Activated CD8-positive, alpha-beta memory T cell treated with anti-CD3 and anti-CD28 coated beads for 36 hours (primary cell): ENCODE results near the gene ACTN3. TPM values are rescaled to one million over a fixed set of nuclear protein-coding genes. Genes with fewer than 3 reads are reported as not detected.

ENCODE experiments used
- CTCF ChIA-PET: fragments of 350-600 bp; sonication (Branson Sonifier 250); formaldehyde crosslinking; loops from one replicate; lab custom pipeline; 2021; ENCODE audit warnings: antibody characterized with exemption; lab: Charles Lee
- POLR2A ChIA-PET: fragments of 350-600 bp; sonication (Branson Sonifier 250); formaldehyde crosslinking; loops from one replicate; lab custom pipeline; 2021; ENCODE audit warnings: antibody characterized with exemption; lab: Charles Lee
- total RNA-seq, 2 experiments: library from RNA; stranded (reverse); gene quantifications; one replicate each; pipeline ENCODE4 v1.2.3, GENCODE V29; 2021

The ACTN3 gene
- total RNA-seq, 2 experiments from 2014 or later = 0.08 to 0.23 TPM

DNA sequence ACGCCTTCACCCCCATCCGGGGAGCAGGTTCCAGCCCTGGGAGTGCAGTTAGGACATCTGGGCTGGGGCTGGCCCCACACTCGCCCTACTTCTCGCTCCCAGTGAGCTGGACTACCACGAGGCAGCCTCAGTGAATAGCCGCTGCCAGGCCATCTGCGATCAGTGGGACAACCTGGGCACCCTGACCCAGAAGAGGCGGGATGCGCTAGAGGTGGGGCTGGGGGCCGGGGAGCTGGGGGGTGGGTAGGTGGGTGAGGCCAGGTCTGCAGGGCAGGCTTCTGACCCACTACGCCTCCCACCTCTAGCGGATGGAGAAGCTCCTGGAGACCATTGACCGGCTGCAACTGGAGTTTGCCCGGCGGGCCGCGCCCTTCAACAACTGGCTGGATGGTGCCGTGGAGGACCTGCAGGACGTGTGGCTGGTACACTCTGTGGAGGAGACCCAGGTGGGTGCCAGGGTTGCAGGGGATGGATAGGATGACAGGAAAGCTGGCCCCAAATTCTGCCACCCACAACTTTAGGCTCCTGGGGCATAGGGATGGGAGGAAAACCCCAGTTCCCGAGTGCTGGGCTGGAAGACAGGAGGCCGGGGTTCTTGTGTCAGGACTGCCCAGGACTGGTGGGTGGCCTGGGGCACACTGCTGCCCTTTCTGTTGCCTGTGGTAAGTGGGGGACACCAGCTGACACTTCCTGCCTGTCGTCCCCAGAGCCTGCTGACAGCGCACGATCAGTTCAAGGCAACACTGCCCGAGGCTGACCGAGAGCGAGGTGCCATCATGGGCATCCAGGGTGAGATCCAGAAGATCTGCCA, 13.4 kb downstream of the ACTN3 start:
- ChIA-PET CTCF (interaction anchor here (1.2 kb wide), 1 partner anchor 14 kb away, joined by 3 read pairs; the partner anchor contains the start of gene ZDHHC24), POLR2A (interaction anchor here (1.3 kb wide), 1 partner anchor 56 kb away, joined by 5 read pairs; the partner anchor contains the start of gene RBM14)

DNA sequence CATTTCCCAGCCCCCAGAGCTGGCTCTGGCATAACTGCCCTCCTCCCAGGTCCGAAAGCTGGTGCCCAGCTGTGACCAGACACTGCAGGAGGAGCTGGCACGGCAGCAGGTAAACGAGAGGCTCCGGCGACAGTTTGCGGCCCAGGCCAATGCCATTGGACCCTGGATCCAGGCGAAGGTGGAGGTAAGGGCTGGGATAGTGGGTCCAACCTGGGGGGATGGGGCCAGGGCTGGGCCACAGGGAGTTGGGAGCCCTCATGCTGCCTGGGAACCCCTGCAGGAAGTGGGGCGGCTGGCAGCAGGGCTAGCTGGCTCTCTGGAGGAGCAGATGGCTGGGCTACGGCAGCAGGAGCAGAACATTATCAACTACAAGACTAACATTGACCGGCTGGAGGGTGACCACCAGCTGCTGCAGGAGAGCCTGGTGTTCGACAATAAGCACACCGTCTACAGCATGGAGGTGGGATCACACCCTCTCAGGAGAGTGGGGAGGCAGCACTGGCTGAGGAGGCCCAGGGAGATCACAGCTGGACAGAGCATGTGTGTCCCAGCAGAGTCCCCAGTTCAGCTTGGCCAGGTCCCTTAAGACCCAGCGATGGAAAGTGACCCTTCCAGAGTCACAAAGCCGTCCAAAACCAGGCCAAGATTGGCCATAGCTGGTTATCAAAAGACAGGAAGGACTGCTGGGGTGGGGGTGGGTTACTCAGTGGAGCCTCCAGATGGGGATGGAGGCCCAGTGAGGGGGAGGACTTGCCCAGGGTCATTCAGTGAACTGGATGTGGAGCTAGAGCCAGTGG, 14.7 kb downstream of the ACTN3 start:
- ChIA-PET POLR2A (interaction anchor here (1.3 to 1.4 kb wide), 2 partner anchors 15 to 55 kb away, joined by 4 to 5 read pairs; partner anchors contain the start of genes ACTN3, RBM14 and ZDHHC24), CTCF (interaction anchor here (0.6 to 1.3 kb wide), 3 partner anchors 13 to 117 kb away, joined by 3 to 4 read pairs (median 3); partner anchors contain the start of gene RBM4B)

DNA sequence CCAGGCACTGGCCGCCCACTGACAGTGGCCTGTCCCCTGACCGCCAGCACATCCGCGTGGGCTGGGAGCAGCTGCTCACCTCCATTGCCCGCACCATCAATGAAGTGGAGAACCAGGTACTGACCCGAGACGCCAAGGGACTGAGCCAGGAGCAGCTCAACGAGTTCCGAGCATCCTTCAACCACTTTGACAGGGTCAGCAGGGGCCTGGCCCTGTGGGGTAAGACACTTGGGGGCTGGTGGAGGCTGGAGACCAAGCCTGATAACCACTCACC, 15.2 kb downstream of the ACTN3 start:
- CTCF ChIA-PET = interaction anchor here (0.6 to 1.3 kb wide), 3 partner anchors 13 to 116 kb away, joined by 3 to 4 read pairs (median 3); partner anchors contain the start of gene RBM4B
- POLR2A ChIA-PET = interaction anchor here (1.4 kb wide), 1 partner anchor 15 kb away, joined by 4 read pairs; the partner anchor contains the start of genes ACTN3 and ZDHHC24

DNA sequence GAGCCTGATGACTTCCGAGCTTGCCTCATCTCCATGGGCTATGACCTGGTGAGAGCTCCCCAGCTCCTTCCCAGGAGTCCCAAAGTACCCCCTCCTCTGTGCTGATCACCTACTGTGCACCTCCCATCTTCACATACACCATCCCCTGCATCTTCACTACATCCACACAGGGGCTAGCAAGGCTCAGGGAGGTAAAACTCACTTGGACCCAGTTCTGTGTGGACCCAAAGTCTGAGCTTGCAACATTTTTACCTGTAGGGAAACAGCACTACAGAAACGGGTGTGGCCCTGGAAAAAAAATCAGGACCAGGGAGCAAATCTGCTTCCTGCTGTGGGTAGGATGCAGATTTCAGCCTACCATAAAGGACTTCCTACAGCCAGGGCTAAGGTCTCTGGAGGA, 15.6 kb downstream of the ACTN3 start:
- CTCF ChIA-PET = interaction anchor here (0.5 to 1.3 kb wide), 4 partner anchors 14 to 662 kb away, joined by 3 to 8 read pairs (median 4); partner anchors contain the start of gene RBM4B
- POLR2A ChIA-PET = interaction anchor here (1.4 kb wide), 1 partner anchor 16 kb away, joined by 4 read pairs; the partner anchor contains the start of genes ACTN3 and ZDHHC24

DNA sequence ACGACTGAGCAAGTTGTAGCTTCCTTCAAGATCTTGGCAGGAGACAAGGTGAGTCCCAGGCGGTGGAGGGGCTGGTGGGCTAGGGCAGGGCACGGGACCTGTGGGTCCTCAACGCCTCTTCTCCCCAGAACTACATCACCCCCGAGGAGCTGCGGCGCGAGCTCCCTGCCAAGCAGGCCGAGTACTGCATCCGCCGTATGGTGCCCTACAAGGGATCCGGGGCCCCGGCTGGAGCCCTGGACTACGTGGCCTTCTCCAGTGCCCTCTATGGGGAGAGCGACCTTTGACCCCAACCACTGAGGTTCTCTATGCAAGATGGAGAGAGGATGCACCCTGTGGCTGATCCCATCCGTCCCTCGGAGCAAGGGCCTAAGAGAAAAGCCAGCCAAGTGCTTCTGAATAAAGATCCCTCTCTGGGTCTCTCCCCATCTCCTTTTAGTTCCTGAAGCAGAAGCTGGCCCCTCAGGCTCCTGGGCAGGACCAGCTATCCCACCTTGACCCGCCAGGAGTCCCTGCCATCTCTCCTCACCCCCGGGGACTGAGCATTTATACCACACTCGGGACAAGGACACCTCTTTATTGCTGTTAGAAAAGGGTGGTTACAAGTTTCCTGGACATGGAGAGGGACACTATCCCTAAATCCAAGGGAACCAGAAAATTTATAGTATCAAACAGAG, 16.3 kb downstream of the ACTN3 start:
- POLR2A ChIA-PET = no interaction called here
- CTCF ChIA-PET = interaction anchor here (0.5 to 1.3 kb wide), 2 partner anchors 15 to 661 kb away, joined by 3 to 8 read pairs; no protein-coding TSS in a partner anchor

DNA sequence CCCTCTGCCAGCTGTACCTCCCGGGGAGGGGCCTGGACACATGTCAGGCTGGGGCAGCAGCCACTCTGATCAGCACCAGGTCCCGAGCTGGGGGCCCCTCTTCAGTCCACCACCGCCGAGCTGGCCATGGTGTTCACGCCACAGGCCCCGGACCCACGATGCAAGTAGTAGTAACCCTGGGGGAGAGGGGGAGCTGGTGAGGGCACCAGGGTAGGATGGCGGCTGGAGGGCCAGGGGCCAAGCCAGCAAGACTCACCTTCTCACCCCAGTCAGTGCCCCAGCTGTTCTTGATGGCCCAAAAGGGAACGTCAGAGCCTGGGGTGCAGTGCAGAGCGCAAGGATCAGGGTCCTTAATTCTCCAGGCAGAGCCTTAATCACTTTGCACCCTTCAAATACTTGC, 17.1 kb downstream of the ACTN3 start:
- POLR2A ChIA-PET = no interaction called here
- CTCF ChIA-PET = no interaction called here

DNA sequence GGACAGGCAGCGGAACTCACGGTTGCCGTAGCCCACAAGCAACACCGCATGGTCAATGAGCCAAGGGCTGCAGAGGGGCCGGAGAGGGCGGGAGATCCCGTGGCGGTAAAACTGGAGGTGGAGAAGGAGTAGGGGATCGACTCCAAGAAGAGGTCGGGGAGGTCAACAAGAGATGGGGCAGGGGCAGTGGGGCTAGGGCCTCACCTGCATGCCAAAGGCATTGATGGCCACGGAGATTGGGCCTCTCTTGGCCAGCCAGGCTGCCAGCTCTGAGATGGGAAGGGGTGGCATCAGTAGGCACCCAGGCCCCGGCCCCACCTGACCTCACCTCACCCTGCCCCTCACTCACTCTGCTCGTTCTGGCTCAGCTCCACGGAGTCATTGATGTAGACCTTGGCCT, 17.8 kb downstream of the ACTN3 start:
- CTCF ChIA-PET = no interaction called here
- POLR2A ChIA-PET = no interaction called here

- ChIA-PET CTCF (no interaction called here), POLR2A (no interaction called here)
Measured at GRCh38 chr11:66564984-66565383, 18.3 kb downstream of the ACTN3 start.

GRCh38 chr11:66566221-66566620, 19.5 kb downstream of the ACTN3 start:
- POLR2A ChIA-PET = no interaction called here

GRCh38 chr11:66567787-66568123, 21.1 kb downstream of the ACTN3 start:
- ChIA-PET POLR2A (no interaction called here), CTCF (interaction anchor here (0.5 to 2.4 kb wide), 3 partner anchors 22 to 345 kb away, joined by 4 to 10 read pairs (median 9); partner anchors contain the start of genes ACTN3, RBM4B and ZDHHC24)

More at GRCh38 chr11:66566221-66566620, 19.5 kb downstream of the ACTN3 start:
- CTCF ChIA-PET = no interaction called here

DNA sequence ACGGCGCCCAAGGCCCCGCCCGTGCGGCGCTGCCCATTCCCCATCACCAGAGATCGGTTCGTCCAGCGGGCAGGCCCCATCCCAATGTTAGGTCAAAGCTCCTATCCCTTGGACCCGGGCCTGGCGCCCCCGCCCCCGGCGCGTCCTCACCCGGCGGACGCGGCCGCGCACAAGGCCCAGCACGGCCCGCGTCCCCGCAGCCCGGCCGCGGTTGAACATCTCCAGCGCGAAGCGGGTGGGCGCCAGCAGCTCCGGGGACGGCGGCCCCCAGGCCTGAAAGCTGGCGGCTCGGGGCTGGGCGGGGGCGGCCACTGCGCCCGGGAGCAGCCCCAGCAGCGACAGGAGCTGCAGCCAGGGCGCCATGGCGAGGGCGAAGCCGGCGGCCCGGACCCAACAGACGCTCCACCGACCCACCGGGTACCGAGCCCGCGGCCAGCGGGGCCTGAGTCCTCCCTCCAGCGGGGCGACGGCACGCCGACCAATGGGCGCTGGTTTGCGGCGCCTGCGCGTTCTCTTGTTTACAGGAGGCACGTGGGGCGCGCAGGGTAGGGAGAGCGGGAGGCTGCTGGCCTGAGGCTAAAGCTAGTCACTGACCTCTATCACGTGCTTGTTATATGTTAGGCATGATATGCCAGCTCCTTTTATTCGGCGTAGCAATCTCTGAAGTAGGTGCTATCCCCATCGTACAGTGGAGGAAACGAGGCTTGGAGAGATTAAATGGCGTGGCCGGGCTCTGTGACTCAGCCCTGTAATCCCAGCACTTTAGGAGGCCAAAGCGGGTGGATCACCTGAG, 21.6 kb downstream of the ACTN3 start, which contains the start of gene CTSF:
Gene CTSF (minus strand): TSS at position 483 of the 793 bp plus-strand sequence. CDS start 120 bp downstream, at position 363.
- POLR2A ChIA-PET = interaction anchor here (0.5 to 1.8 kb wide), 2 partner anchors 22 to 113 kb away, joined by 4 to 5 read pairs; partner anchors contain the start of genes ACTN3 and ZDHHC24

GRCh38 chr11:66569076-66569475, 22.4 kb downstream of the ACTN3 start:
- ChIA-PET CTCF (interaction anchor here (0.5 to 2.4 kb wide), 4 partner anchors 11 to 905 kb away, joined by 3 to 10 read pairs (median 9); partner anchors contain the start of genes ACTN3, RBM4B and ZDHHC24), POLR2A (interaction anchor here (0.5 to 1.8 kb wide), 2 partner anchors 23 to 112 kb away, joined by 4 to 5 read pairs; partner anchors contain the start of genes ACTN3 and ZDHHC24)

More for the DNA sequence above, 21.6 kb downstream of the ACTN3 start, which contains the start of gene CTSF:
- CTCF ChIA-PET = interaction anchor here (0.5 to 2.4 kb wide), 3 partner anchors 22 to 346 kb away, joined by 4 to 10 read pairs (median 9); partner anchors contain the start of genes ACTN3, RBM4B and ZDHHC24

DNA sequence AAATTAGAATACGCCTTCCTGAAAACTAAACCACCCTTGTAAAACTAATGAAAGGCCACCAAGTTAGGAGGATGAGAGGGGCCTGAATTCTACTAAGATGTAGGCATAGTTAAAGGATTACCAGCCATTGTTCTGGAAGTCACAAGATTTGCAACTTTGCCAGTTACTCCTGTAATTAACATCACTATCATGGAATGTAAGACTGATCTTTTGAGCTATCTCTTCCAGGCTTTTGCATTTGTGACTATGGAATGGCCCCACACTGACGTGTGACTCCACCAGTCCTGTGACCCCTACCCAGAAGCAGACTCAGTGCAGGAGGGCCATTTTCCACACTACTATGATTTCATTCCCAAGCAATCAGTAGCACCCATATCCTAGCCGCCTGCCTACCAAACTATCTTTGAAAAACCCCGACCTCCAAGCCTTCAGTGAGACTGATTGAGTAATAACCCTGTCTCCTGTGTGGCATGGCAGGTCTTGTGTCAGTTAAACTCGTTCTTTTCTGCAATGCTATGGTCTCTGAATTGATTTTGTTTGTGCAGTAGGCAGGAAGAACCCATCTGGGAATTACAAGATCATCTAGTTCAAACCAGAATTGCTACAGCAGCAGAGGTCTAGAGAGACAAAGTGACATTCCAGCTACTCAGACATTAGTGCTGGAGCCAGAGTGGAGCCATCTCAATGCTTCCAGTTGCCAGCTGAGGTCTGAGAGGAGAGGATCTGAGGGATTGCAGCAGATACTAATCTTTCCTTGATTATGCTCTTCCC, 23.6 kb downstream of the ACTN3 start:
- POLR2A ChIA-PET = interaction anchor here (0.7 to 1.8 kb wide), 2 partner anchors 24 to 93 kb away, joined by 5 to 9 read pairs; partner anchors contain the start of genes ACTN3 and ZDHHC24
- CTCF ChIA-PET = interaction anchor here (0.7 to 2.4 kb wide), 3 partner anchors 10 to 161 kb away, joined by 3 to 10 read pairs (median 9); partner anchors contain the start of gene RBM4B

DNA sequence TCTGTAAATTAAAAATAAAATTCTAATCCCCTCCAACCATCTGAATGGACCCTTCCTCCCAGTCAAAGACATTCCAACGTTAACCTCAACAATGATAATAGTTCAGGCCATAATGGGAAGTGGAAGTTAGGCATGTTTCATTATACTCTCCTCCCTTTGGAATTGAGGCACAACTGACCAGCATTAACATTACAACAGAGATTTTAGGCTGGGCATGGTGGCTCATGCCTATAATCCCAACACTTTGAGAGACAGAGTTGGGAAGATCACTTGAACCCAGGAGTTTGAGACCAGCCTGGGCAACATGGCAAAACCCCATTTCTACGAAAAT, 24.1 kb downstream of the ACTN3 start:
- ChIA-PET CTCF (interaction anchor here (0.6 to 2.2 kb wide), 2 partner anchors 9 to 364 kb away, joined by 3 to 9 read pairs; no protein-coding TSS in a partner anchor), POLR2A (no interaction called here)

DNA sequence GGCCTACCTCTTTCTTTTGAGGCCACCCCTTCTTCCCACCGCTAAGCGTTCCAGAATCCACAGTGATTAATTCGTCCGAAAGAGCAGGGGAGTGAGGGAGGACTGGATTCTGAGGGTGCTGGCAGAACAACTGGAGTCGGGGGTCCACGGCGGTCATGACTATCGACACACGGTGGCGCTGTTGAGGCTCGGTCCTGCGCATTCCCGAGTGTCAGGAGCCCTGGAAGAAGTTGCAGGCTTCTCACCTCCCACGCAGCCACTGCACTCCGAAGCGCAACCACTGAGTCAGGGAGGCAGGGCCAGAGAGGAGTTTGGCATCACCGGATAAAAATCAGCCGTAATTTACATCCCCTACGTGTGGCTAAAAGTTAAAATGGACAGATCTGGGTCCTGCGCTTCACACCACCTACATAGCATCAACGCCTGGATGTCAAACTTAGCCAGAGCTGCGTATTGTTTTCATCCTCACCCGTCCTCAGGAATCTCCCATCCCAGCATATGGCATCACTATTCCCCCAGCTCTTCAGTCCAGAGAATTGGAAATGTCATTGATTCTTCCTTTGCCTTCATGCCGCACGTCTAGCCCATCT, 32.4 kb downstream of the ACTN3 start:
- POLR2A ChIA-PET = interaction anchor here (0.7 kb wide), 1 partner anchor 227 kb away, joined by 3 read pairs; no protein-coding TSS in a partner anchor
- CTCF ChIA-PET = interaction anchor here (0.7 to 2.6 kb wide), 8 partner anchors 9 to 113 kb away, joined by 3 to 22 read pairs (median 4); partner anchors contain the start of genes PELI3, RBM4 and RBM4B

GRCh38 chr11:66580803-66581202, 34.1 kb downstream of the ACTN3 start:
- CTCF ChIA-PET = interaction anchor here (0.9 to 2.6 kb wide), 3 partner anchors 11 to 97 kb away, joined by 3 to 17 read pairs (median 9); partner anchors contain the start of genes CCDC87 and RBM4B
- POLR2A ChIA-PET = no interaction called here
